SK-N-MC (cell line): ENCODE measurements around the gene POLR2L.

ENCODE experiments used
- EZH2 ChIP-seq: fragments of 200-600 bp; sonication (generic); IDR thresholded peaks from one replicate; pipeline ENCODE4 v1.6.1; 2017; ENCODE audit warnings: antibody characterized with exemption
- FOXP2 ChIP-seq: optimal IDR thresholded peaks from 2 replicates; pipeline ENCODE3; 2011; ENCODE audit warnings: mild to moderate bottlenecking, moderate library complexity; ENCODE audit not compliant: insufficient read depth; ENCODE audit errors: extremely low read length, control extremely low read depth
- POLR2AphosphoS5 ChIP-seq: IDR thresholded peaks from 2 replicates; pipeline ENCODE4 v1.6.1; 2012; ENCODE audit warnings: mild to moderate bottlenecking, low read depth, low read length, borderline replicate concordance

- TF ChIP-seq EZH2 = no peak
- no peak for TF ChIP-seq POLR2AphosphoS5
- no peak for TF ChIP-seq FOXP2
Observed at GRCh38 chr11:802018-802617, 40.2 kb downstream of the POLR2L start.
